GM15510 (cell line): Measurements from ENCODE around the gene DCBLD2.

Experiments used
- POLR2A ChIP-seq: IDR thresholded peaks from 3 replicates; pipeline ENCODE4 v1.6.1; 2011; ENCODE audit warnings: borderline replicate concordance; ENCODE audit not compliant: insufficient read length; ENCODE audit errors: extremely low read depth

Gene DCBLD2

DNA sequence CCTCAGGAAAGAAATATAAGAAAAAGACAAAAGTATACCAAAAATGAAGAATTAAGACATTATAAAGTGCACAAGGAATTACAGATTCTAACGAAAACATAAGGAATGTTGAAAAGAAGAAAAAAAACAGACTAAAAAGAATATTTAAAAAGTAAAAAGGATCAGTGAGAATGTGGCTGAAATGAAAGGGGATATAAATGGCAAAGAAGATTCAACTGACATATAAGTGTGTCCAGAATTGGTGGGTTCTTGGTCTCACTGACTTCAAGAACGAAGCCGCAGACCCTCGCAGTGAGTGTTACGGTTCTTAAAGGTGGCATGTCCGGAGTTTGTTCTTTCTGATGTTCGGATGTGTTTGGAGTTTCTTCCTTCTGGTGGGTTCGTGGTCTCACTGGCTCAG is 44.8 kb downstream of the DCBLD2 start:
- no peak for TF ChIP-seq POLR2A

DNA sequence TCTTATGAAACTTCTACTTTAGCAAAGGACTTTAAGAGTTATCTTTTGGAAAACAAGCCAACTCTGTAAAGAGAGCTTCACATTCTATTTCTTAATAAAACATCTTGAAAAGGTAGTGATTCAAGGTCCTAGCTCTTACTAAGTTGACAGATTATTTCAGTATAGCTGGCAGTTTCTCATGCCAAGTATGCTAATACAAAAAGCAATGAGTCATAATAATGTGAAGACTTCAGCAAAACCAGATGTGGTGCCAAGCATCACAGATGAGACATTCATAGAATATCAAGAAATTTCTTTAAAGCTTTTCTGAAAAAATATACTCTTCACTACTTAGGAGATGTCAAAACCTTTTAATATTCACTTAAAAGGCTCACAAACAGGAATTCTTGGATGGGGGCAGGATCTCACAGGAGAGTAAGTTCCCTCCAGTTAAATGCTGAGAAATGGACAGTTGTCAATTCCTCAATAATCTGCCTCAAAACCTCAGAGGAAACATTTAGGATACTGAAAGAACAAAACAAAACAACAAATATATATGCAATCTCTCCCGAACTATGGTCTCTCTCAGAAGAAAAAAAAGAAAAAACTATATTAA is 45.6 kb downstream of the DCBLD2 start:
- TF ChIP-seq POLR2A, result no peak

DNA sequence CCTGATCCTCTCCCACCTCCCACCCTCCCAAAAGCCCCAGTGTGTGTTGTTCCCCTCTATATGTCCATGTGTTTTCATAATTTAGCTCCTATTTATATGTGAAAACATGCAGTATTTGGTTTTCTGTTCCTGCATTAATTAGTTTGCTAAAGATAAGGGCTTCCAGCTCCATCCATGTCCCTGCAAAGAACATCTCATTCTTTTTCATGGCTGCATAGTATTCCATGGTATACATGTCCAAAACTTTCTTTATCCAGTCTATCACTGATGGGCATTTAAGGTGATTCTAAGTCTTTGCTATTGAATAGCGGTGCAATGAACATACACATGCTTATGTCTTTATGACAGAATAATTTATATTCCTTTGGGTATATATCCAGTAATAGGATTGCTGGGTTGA is 53.4 kb downstream of the DCBLD2 start:
- no peak for TF ChIP-seq POLR2A

DNA sequence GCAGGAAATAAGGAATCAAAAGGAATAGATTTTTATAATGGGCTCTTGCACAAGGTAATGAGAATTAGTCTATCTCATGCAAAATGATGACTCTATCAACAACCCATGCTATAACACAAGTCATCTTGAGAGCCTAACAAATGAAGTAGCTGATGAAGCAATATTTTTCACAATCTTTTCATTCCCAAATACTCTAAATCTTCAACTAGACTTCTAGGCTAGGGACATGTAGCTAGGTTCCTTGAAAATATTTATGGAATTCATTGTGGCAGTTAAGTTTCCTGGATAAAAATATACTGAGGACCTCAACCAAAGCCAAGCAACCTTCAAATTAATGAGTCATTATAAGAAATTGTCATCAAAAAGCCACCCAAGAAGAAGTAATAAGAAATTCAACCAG is 55.4 kb downstream of the DCBLD2 start:
- TF ChIP-seq POLR2A, result no peak

DNA sequence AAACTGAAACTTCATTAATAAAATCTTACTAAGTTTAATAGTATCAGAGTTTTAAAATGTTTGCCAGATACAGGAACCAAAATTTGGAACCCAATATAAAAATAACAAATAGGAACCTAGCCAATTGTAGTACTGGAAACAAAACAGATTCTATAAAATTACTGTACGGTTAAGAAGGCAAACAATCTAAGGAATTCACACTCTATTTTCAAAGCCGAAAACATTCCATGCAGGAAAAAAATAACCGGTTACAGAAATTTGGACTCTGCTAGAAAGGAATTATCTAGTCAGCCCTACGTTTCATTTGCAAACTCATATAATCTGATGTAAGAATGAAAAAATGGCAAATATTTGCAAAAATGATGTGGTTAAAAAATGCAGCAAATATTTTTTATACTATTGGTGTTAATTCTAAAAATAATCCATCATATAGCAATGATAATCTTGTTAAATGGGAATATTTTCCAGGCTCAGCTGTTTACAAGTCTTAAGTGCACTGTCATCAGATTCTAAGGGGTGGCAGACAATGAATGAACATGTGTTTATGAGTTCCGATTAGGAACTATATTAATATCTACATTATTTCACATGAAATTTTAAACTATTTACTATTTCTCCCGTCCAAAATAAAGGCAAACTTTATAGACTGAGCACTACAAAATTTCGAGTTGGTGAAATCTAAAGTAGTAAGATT is 58.1 kb downstream of the DCBLD2 start:
- no peak for TF ChIP-seq POLR2A

DNA sequence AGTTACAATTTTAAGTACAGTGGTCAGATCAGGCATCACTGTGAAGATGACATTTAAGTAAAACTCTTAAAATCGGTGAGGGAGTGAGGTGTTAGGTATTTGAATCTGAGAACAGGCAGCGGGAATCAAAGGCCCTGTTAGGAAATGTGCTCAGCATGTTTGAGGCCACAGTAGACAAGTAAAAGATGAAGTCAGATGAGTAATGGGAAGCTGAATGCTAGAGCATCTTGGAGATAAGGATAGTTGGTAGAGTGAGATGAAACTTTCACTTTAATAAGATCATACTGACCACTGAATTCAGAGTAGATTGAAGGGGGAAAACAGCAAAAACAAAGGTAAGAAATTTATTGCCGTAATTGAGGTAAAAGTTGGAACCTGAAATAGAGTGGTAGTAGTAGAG is 61.6 kb downstream of the DCBLD2 start:
- TF ChIP-seq POLR2A, result no peak

DNA sequence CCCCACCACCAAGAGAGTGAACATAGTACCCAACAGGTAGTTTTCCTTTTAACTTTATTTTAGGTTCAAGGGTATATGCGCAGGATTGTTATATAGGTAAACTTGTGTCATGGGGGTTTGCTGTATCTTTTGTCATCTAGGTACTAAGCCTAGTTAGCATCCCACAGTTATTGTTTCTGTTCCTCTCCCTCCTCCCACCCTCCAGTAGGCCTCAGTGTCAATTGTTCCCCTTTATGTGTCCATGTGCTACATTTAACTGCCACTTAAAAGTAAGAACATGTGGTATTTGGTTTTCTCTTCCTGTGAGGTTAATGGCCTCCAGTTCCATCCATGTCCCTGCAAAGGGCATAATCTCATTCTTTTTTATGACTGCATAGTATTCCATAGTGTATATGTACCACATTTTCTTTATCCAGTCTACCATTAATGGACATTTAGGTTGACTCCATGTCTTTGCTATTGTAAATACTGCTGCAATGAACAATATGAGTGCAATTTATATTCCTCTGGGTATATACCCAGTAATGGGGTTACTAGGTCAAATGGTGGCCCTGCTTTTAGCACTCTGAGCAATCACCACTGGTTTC is 72.2 kb downstream of the DCBLD2 start:
- TF ChIP-seq POLR2A, result no peak

DNA sequence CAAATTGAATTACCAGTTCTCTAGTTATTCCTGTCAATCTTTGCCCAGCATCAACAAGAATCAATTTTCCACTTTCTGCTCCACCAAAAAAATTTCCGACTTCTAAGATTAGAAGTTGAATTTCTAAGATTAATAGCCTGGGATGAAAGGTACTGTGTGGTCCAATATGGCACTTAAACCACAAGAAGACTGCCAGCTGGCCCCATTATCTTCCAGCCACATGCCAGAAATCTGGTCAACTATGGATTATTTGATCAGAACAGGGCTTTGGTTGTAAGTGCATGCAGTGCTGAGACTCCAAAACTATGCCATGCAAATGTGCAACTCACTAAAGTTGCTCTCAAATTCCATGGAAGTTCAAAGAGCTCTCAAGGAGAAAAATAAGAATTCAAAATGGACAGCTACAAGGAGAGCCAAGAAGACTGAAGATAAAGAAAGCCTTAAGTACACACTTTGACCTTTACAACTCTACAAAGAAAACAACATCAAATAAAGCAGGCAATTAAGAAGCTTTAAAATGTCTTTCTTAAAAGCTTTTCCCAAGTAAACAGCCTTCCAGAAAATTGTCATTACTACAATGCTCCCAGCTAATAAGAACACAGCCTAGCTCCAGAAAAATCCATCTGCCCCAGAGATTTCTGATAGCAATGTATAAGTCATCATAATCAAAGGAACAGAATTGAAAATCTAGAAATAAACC is 74.1 kb downstream of the DCBLD2 start:
- TF ChIP-seq POLR2A, result no peak

DNA sequence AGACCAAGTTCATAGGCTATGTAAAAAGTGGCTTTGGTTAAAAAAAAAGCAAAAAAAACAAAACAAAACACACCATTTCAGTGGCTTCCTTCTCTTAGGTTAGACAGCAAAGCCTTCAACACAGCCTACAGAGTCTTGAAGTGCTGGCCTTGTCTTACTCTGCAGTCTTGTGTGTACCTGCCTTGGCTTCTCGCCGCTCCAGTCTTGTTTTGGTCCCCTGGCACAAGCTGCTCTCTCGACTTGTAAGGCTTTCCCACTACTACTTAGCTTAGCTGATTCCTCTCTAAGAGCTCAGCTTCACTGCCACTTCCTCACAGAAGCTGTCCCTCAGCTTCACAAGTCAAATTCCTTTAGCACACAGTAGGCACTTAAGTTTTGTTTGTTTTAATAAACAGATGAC is 75.4 kb downstream of the DCBLD2 start:
- TF ChIP-seq POLR2A, result no peak

DNA sequence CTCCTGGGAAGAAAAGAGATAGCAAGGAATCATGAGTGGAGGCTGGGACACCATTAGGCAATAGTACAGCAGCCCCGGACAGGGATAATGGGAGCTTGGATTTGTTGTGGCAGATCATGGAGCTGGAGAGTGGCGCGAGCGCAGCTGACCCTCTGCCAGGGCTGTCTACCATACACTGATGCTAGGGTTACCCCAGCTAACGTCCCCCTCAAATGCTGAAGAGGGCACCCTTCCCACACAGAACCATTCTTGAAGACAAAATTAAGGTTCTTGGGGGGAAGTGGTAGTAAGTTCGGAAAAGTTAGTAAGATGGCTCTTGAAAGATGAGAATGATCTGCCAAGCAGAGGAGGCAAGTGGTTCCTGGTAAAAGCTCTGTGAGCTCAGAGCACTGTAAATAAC is 77.2 kb downstream of the DCBLD2 start:
- TF ChIP-seq POLR2A, result no peak

DNA sequence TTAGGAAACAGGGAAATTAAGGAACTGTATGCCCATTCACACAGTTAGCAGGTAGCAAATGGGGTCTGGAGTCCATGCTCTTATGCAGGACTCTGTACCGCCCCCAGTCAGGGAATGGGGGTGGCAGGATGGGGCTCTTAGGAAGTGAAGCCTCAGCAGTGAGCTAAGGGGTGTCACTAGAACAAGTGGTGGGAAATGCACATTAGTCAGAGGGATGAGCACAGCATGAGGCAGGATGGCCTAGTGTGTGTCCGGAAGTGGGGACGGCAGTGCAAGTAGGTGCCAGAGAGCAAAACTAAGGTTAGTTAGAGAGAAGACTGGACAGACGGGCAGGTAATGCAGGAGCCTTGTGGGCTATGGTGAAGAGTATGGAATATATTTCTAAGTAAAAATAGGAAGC is 77.7 kb downstream of the DCBLD2 start:
- TF ChIP-seq POLR2A, result no peak

DNA sequence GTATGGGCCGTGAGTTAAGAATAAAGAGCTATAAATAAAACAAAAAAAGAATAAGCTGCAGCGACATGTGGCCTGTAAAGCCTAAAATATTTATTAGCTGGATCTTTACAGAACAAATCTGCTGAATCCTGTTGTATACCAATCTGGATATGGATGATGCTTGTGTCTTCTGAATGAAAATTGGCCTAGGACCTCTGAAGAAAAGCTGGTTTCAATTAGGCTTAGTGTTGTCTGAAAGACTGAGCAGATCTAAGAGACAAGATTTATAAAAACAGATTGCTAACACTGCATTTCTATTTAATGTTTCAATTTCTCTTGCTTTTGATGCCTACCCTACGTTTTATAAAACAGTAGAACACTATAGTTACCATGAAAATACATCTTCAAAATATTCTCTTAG is 80.4 kb downstream of the DCBLD2 start:
- no peak for TF ChIP-seq POLR2A

DNA sequence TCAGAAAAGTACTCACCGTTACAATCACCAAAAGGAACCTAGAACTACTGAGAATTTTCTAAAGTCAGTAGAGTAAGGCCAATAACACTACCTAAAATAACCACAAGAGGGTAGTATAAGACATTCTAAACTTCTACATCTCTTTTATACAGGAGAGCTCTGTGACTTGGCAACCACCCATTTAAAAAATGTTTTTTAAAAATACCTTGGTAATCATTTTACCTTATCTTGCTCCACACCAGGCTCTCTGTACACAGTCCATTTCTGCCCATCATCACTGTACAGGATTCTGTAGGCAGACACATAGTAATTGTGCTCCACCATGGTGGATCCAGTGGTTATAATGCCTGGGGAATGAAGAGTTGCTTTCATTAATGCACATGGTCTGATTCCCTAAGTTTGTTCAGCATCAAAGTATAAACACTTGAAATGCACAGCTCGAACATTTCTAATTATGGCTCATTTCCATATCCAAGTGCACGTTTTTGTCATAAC is 83.9 kb downstream of the DCBLD2 start:
- no peak for TF ChIP-seq POLR2A

DNA sequence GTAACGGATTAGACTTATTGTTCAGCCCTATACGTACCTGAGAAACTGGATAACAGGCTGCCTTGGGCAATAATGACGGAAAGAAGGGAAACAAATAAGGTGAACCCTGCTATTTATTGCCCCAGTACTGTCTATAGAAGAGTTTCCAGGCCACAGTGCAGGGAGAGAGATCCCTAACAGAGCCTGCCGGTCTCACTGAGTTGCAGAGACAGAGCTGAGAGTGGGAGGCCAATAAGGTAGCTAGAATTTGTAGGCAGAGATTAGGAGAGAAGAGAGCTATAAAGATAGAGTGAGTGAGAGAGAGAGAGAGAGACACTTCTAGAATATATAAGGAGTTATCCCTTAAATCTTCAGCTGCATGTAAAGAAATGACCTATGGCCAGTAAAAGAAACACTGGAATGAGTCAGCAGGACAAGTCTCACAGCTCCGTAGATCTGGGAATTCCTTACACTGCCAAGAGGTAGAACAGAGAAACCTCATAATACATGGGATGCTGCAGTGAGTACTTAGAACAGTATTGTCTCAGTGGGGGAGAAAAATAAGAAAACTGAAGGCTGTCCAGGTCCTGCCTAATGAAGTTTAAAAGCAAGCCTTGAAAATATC is 86.6 kb downstream of the DCBLD2 start:
- no peak for TF ChIP-seq POLR2A

DNA sequence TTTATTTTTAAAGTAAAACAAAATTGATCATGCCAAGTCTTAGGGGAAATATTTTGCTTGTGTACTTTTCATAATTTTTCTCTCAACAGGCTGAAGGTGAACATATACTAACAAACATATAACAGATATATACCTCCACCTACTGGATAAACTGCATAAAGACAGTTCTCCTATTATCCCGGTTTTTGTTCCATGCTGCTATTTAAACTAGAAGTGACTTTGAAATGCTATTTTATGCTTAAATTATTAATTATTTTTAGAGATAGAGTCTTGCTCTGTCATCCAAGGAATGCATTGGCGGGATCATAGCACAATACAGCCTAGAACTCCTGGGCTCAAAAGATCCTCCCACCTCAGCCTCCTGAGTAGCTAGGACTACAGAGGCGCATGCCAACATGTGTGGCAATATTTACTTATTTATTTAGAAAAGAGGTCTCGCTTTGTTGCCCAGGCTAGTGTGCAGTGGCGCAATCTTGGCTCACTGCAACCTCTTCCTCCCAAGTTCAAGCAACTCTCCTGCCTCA is 88.6 kb downstream of the DCBLD2 start:
- no peak for TF ChIP-seq POLR2A

DNA sequence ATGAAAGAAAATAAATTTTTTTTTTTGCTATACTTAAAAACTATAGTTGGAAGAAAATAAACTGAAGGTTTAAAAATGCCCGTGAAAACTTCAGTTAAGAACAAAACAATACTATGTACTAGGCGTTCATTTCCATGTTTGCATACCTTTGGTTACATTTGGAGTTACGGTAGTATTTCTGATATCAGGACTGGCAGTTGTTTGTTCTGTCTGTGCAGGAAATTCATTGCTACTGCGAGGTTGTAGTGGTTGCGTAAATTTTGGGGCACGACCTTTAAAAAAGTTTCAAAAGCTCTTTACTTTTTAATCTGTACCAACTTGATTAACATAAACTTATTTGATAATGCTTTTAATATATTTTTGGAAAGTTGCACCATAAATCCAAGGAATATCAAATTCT is 90.4 kb downstream of the DCBLD2 start:
- no peak for TF ChIP-seq POLR2A

DNA sequence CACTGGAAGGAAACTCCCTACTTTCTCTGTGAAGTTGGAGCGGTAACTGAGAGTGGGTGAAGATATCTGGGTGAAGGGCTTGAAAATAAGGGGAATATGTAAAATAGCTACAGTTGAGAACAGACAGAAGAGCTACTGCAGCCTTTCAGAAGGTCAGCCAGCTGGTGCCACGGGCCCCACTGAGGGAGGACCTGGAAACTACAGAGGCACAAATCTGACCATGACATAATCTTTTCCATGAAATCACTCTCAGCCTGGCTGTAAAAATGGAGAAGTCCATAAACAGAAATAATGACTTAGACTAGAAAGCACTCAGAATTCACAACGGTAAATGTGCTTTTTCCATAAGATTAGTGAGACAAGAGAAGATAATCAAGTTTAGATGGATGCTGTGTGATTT is 91.9 kb downstream of the DCBLD2 start:
- no peak for TF ChIP-seq POLR2A
